CD14-positive monocyte (primary cell): ENCODE data around the gene PRR16. TPM values are rescaled to one million over a fixed set of nuclear protein-coding genes. Genes with fewer than 3 reads are reported as not detected.

Source experiments
- DNase-seq, 3 donors: peaks; one replicate each; pipeline ENCODE4 v3.0.0-alpha.2; 2011 to 2022
- H2AFZ ChIP-seq: 2 replicates; pipeline ENCODE4 v1.6.0; 2012; ENCODE audit warnings: mild to moderate bottlenecking, low read depth, low read length, inconsistent platforms; ENCODE audit not compliant: insufficient read depth, poor library complexity, severe bottlenecking
- H3K27ac ChIP-seq, 2 donors: 1 replicate in 1 of 2; 2 replicates in 1 of 2; pipeline ENCODE4 v1.5.1; 2012 to 2013; ENCODE audit warnings: low read length in 2 of 2, control low read depth in 1 of 2, inconsistent platforms in 1 of 2, low read depth in 1 of 2, mild to moderate bottlenecking in 1 of 2
- H3K27me3 ChIP-seq, 2 donors: one replicate each; pipeline versions ENCODE4 v1.6.0 to v1.6.1; 2011 to 2013; ENCODE audit warnings: low read length in 2 of 2; ENCODE audit not compliant: control insufficient read depth in 2 of 2, insufficient read depth in 2 of 2
- H3K36me3 ChIP-seq, 2 donors: replicated peaks in 1 of 2; 1 replicate in 1 of 2; 2 replicates in 1 of 2; pipeline versions ENCODE4 v1.5.1 to v1.6.1; 2012 to 2013; ENCODE audit warnings: low read length in 2 of 2, control low read depth in 1 of 2, inconsistent platforms in 1 of 2, mild to moderate bottlenecking in 1 of 2; ENCODE audit not compliant: insufficient read depth in 2 of 2, control insufficient read depth in 1 of 2
- H3K4me1 ChIP-seq, 2 donors: 1 replicate in 1 of 2; 2 replicates in 1 of 2; pipeline versions ENCODE4 v1.5.1 to v1.6.1; 2012 to 2013; ENCODE audit warnings: low read length in 2 of 2, control low read depth in 1 of 2, inconsistent platforms in 1 of 2, mild to moderate bottlenecking in 1 of 2, moderate library complexity in 1 of 2; ENCODE audit not compliant: insufficient read depth in 2 of 2, control insufficient read depth in 1 of 2
- H3K4me2 ChIP-seq: replicated peaks from 2 replicates; pipeline ENCODE3; 2012; ENCODE audit warnings: low read length, moderate library complexity, mild to moderate bottlenecking; ENCODE audit not compliant: poor library complexity, severe bottlenecking; ENCODE audit errors: extremely low read depth
- H3K4me3 ChIP-seq, 3 experiments: fragments of 200-600 bp in 1 of 3; sonication (generic) in 1 of 3; replicated peaks in 1 of 3; 1 replicate in 2 of 3; 2 replicates in 1 of 3; pipeline ENCODE4 v1.5.1; 2011 to 2013; ENCODE audit warnings: low read length in 3 of 3, mild to moderate bottlenecking in 3 of 3, control low read depth in 2 of 3, low read depth in 2 of 3, inconsistent platforms in 1 of 3, moderate library complexity in 1 of 3
- H3K79me2 ChIP-seq: 2 replicates; pipeline ENCODE4 v1.6.0; 2012; ENCODE audit warnings: mild to moderate bottlenecking, control low read depth, inconsistent platforms, low read length, moderate library complexity; ENCODE audit not compliant: insufficient read depth
- H3K9ac ChIP-seq: 2 replicates; pipeline ENCODE4 v1.6.0; 2017; ENCODE audit warnings: low read length, mild to moderate bottlenecking; ENCODE audit not compliant: insufficient read depth, poor library complexity, severe bottlenecking
- H3K9me3 ChIP-seq, 2 donors: replicated peaks in 1 of 2; 1 replicate in 1 of 2; 2 replicates in 1 of 2; pipeline versions ENCODE4 v1.5.1 to v1.6.1; 2012 to 2013; ENCODE audit warnings: low read length in 2 of 2, control low read depth in 1 of 2; ENCODE audit not compliant: control insufficient read depth in 1 of 2, insufficient read depth in 1 of 2
- H4K20me1 ChIP-seq: 2 replicates; pipeline ENCODE4 v1.6.0; 2012; ENCODE audit warnings: mild to moderate bottlenecking, low read length, control low read depth, moderate library complexity; ENCODE audit not compliant: insufficient read depth
- H3K27ac Mint-ChIP-seq, 7 donors: one replicate each; pipeline ENCODE4 v1.8.0; 2020; ENCODE audit warnings: mild to moderate bottlenecking in 7 of 7, mixed read lengths in 7 of 7, moderate library complexity in 6 of 7, inconsistent platforms in 2 of 7
- H3K27me3 Mint-ChIP-seq, 3 donors: one replicate each; pipeline ENCODE4 v1.8.0; 2021 to 2022; ENCODE audit warnings: low read depth in 3 of 3, mild to moderate bottlenecking in 3 of 3, mixed read lengths in 3 of 3, moderate library complexity in 3 of 3, inconsistent platforms in 1 of 3
- H3K36me3 Mint-ChIP-seq, 2 donors: one replicate each; pipeline ENCODE4 v1.8.0; 2020; ENCODE audit warnings: mixed read lengths in 2 of 2, inconsistent platforms in 1 of 2, mild to moderate bottlenecking in 1 of 2
- H3K4me1 Mint-ChIP-seq: one replicate; pipeline ENCODE4 v1.8.0; 2020; ENCODE audit warnings: mild to moderate bottlenecking, mixed read lengths
- H3K4me3 Mint-ChIP-seq, 2 donors: one replicate each; pipeline ENCODE4 v1.8.0; 2020; ENCODE audit warnings: mild to moderate bottlenecking in 2 of 2, mixed read lengths in 2 of 2, moderate library complexity in 1 of 2
- H3K9me3 Mint-ChIP-seq, 7 donors: one replicate each; pipeline ENCODE4 v1.8.0; 2020 to 2022; ENCODE audit warnings: mixed read lengths in 7 of 7, mild to moderate bottlenecking in 6 of 7, moderate library complexity in 6 of 7, inconsistent platforms in 2 of 7
- CTCF ChIP-seq: fragments of 200-600 bp; IDR thresholded peaks from one replicate; pipeline ENCODE4 v1.8.0; 2022; ENCODE audit warnings: antibody characterized with exemption, mild to moderate bottlenecking
- WGBS: methylation state at CpG from one replicate; pipeline ENCODE4 v1.1.5; 2013; ENCODE audit warnings: missing lambda C conversion rate; ENCODE audit not compliant: insufficient coverage; 5-methylcytosine and 5-hydroxymethylcytosine counted together
- intact Hi-C, 2 donors: fragments of 100-400 bp; cut with micrococcal nuclease; formaldehyde crosslinking; loops; one replicate each; pipeline versions ENCODE4 v1.15.0 to v1.15.1; 2023
- polyA plus RNA-seq, 3 donors: library from polyadenylated mRNA; depleted of rRNA in 1 of 3; unstranded in 2 of 3; stranded (reverse) in 1 of 3; fragments of 300-500 nt in 2 of 3; fragments of >200 nt in 1 of 3; fragmentation: Illumina TruSeq in 2 of 3; gene quantifications; 1 replicate in 2 of 3; 2 replicates in 1 of 3; pipeline ENCODE4 v1.2.3, GENCODE V29; 2012 to 2021

The PRR16 gene
- polyA plus RNA-seq, 3 donors = 0.14 to 0.74 (median 0.56) TPM

GRCh38 chr5:120538149-120538548 is 74.0 kb downstream of the PRR16 start:
- Histone ChIP-seq H3K27me3 (no peaks in the 10 kb centered on the region), H3K4me2 (no peak overlapping the region), H3K27ac (no peak overlapping the region), H4K20me1 (no peaks in the 10 kb centered on the region), H3K79me2 (no peaks in the 10 kb centered on the region), H3K9me3 (no peaks in the 10 kb centered on the region), H2AFZ (no peak overlapping the region), H3K4me3 (no peak overlapping the region), H3K4me1 (no peaks in the 10 kb centered on the region), H3K9ac (no peak overlapping the region), H3K36me3 (no peaks in the 10 kb centered on the region)
- no CpG with 5 or more reads among the region's 2 CpGs for WGBS
- H3K4me1 Mint-ChIP-seq = peaks cover 5% of the 10 kb centered on the region
- H3K4me3 Mint-ChIP-seq = no peak overlapping the region
- no peak for DNase-seq
- no peaks in the 10 kb centered on the region for H3K36me3 Mint-ChIP-seq
- H3K9me3 Mint-ChIP-seq = peaks cover 0 to 3% (median 0%) of the 10 kb centered on the region in 7 donors
- H3K27ac Mint-ChIP-seq = no peak overlapping the region
- peaks cover 0 to 1% (median 1%) of the 10 kb centered on the region in 3 donors for H3K27me3 Mint-ChIP-seq
- TF ChIP-seq CTCF = no peak
- intact Hi-C loops = no loop called here

- Histone ChIP-seq H3K4me3 (no peak overlapping the region), H3K9ac (no peak overlapping the region), H3K36me3 (no peaks in the 10 kb centered on the region), H3K27ac (no peak overlapping the region), H3K27me3 (no peaks in the 10 kb centered on the region), H3K9me3 (no peaks in the 10 kb centered on the region), H3K4me2 (no peak overlapping the region), H3K4me1 (no peaks in the 10 kb centered on the region), H4K20me1 (no peaks in the 10 kb centered on the region), H3K79me2 (no peaks in the 10 kb centered on the region), H2AFZ (no peak overlapping the region)
- Mint-ChIP-seq H3K27me3 (peaks cover 0 to 2% (median 1%) of the 10 kb centered on the region in 3 donors), H3K4me1 (peaks cover 5% of the 10 kb centered on the region), H3K27ac (no peak overlapping the region), H3K36me3 (no peaks in the 10 kb centered on the region), H3K9me3 (peaks cover 0 to 3% (median 0%) of the 10 kb centered on the region in 7 donors), H3K4me3 (no peak overlapping the region)
- no peak for DNase-seq
- intact Hi-C loops = no loop called here
- no peak for TF ChIP-seq CTCF
- WGBS = 100% methylated on average over 2 of the region's 2 CpGs
These were observed 74.5 kb downstream of the PRR16 start for GRCh38 chr5:120538644-120539043.
